Measurements from ENCODE around the gene LRRC40. TPM values are rescaled to one million over a fixed set of nuclear protein-coding genes. Genes with fewer than 3 reads are reported as not detected.

The LRRC40 gene
- total and polyA plus RNA-seq, 2 donors (not counting 3 experiments of a cell fraction or from before 2014, with no cell fraction given) = 8.1 to 21.1 TPM

GRCh38 chr1:70234733-70235132 is 29.4 kb upstream of the LRRC40 start:
- ChIA-PET CTCF (interaction anchor here (1.8 kb wide), 1 partner anchor 200 kb away, joined by 4 read pairs; no protein-coding TSS in a partner anchor), POLR2A (no interaction called here)
- no peaks in the 10 kb centered on the region for H4K20me1 ChIP-seq (replicated peaks; ENCODE audit: control insufficient read depth, extremely low read depth, insufficient read depth, low read length)
- H3K9me1 ChIP-seq (replicated peaks; ENCODE audit: control insufficient read depth, extremely low read depth, insufficient read depth, low read length) = no peaks in the 10 kb centered on the region
- no peak overlapping the region for H3K9ac ChIP-seq (replicated peaks; ENCODE audit: extremely low read depth, insufficient read depth, low read length)
- FAIRE-seq (no peak), DNase-seq (ENCODE audit: low read depth, low spot score) (no peak)
- H2AFZ ChIP-seq (ENCODE audit: low read depth, low read length) = no peak overlapping the region
- H3K27ac ChIP-seq (ENCODE audit: insufficient read depth, low read depth, low read length) = no peak overlapping the region
- no peak for TF ChIP-seq EZH2 (IDR thresholded peaks at IDR 0.05; ENCODE audit: borderline replicate concordance, low read depth, low read length, severe bottlenecking)
- TF ChIP-seq, protein P1, sequence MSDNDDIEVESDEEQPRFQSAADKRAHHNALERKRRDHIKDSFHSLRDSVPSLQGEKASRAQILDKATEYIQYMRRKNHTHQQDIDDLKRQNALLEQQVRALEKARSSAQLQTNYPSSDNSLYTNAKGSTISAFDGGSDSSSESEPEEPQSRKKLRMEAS (IDR thresholded peaks at IDR 0.05; ENCODE audit: insufficient read depth, insufficient read length) = no peak
- no peak for TF ChIP-seq POLR2AphosphoS5 (IDR thresholded peaks at IDR 0.05; ENCODE audit: insufficient read depth, low read depth, low read length)
- no peak for TF ChIP-seq JUN (IDR thresholded peaks at IDR 0.05; ENCODE audit: borderline replicate concordance, insufficient read depth, insufficient read length, low read depth)
- no peak for TF ChIP-seq GATA2 (IDR thresholded peaks at IDR 0.05; ENCODE audit: insufficient read depth, insufficient read length, low read depth, low read length)
- TF ChIP-seq MYC (IDR thresholded peaks at IDR 0.05; ENCODE audit: low read depth, low read length) = no peak
- TF ChIP-seq CTCF (IDR thresholded peaks at IDR 0.05; ENCODE audit: extremely low read depth in 1 of 2, insufficient read depth in 1 of 2, low read depth in 1 of 2, low read length in 2 of 2) = no peak
- TF ChIP-seq POLR2A (IDR thresholded peaks at IDR 0.05; ENCODE audit: low read depth, low read length) = no peak
- TF ChIP-seq FOS (IDR thresholded peaks at IDR 0.05; ENCODE audit: borderline replicate concordance, insufficient read depth, low read length) = no peak
- no peak overlapping the region for H3K4me3 ChIP-seq (replicated peaks in 1 of 3; ENCODE audit: insufficient read depth in 1 of 3, low read depth in 1 of 3, low read length in 3 of 3)
- H3K36me3 ChIP-seq (ENCODE audit: control insufficient read depth in 2 of 2, extremely low read depth in 1 of 2, insufficient read depth in 2 of 2, low read length in 2 of 2) = peaks cover 10 to 57% of the 10 kb centered on the region in 2 experiments
- no peak overlapping the region for H3K4me2 ChIP-seq (ENCODE audit: insufficient read depth, low read length)
- H3K27me3 ChIP-seq (ENCODE audit: control insufficient read depth in 2 of 2, insufficient read depth in 2 of 2, low read length in 2 of 2) = no peaks in the 10 kb centered on the region
- dilution Hi-C loops (cut with MboI; ENCODE audit: extremely low pct_ligation_motif_present, low sequenced_read_pairs) = no loop called here
- no peaks in the 10 kb centered on the region for H3K4me1 ChIP-seq (ENCODE audit: control insufficient read depth, extremely low read depth, insufficient read depth, low read length)
- intact Hi-C loops (cut with micrococcal nuclease) = loop anchor here (5.0 kb wide), 1 partner anchor 202 kb away; no protein-coding TSS in a partner anchor
- BruUV-seq (replicated peaks) = no TSS peak
- no peaks in the 10 kb centered on the region for H3K9me3 ChIP-seq (replicated peaks; ENCODE audit: control insufficient read depth, insufficient read depth, low read length)
- peaks cover 16% of the 10 kb centered on the region for H3K79me2 ChIP-seq (ENCODE audit: control insufficient read depth, insufficient read depth, low read length)
